GM18508 (cell line): ENCODE results near the gene XPO5.
"Not testable (repeated sequence)": the region's sequence is repeated elsewhere in the genome, so short reads cannot be mapped to it uniquely, and the experiment has no call there.

ENCODE experiments used
- ATAC-seq: cut with Tn5 transposase; IDR thresholded peaks from one replicate; pipeline ENCODE4 v1.9.1; 2021; ENCODE audit warnings: moderate number of reproducible peaks; ENCODE audit not compliant: insufficient read depth, unreplicated experiment

The XPO5 gene

DNA sequence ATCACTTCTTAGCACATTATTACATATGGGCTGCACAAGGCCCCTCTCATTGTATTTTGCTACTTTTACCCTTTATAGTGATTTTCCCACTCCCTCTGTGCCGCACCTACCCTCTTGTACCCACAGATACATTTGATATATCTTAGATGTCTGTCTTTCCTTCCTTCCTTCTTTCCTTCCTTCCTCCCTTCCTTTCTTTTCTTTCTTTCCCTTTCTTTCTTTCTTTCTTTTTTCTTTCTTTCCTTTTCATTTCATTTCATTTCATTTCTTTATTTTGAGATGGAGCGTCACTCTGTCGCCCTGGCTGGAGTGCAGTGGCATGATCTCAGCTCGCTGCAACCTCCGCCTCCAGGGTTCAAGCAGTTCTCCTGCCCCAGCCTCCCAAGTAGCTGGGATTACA, 12.4 kb upstream of the XPO5 start:
- no peak for ATAC-seq

GRCh38 chr6:43584892-43585570, 9.2 kb upstream of the XPO5 start:
- no peak for ATAC-seq

- no peak for ATAC-seq
Measured at GRCh38 chr6:43582911-43583310, 7.1 kb upstream of the XPO5 start.

DNA sequence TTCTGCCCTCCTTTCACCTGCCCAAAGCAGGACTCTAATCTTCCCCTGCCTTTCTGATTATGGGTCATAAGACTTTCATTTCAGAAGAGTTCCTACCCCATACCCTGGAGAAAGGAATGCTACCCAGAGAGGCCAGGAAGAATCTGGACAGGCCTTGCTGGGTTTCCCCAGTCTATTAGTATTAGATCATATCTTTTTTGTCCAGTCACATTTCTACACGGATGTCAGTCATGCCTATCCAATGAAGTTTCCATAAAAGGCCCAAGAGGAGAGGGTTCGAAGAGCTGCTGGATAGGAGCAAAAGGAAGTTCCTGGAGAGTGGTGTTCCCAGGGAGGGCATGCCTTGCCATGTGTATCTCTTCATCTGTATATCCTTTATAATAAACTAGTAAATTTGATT, 3.3 kb upstream of the XPO5 start:
- ATAC-seq = no peak

GRCh38 chr6:43578748-43579147, 2.9 kb upstream of the XPO5 start:
- ATAC-seq = no peak

GRCh38 chr6:43575105-43575771, 600 bp downstream of the XPO5 start:
- ATAC-seq = no peak

DNA sequence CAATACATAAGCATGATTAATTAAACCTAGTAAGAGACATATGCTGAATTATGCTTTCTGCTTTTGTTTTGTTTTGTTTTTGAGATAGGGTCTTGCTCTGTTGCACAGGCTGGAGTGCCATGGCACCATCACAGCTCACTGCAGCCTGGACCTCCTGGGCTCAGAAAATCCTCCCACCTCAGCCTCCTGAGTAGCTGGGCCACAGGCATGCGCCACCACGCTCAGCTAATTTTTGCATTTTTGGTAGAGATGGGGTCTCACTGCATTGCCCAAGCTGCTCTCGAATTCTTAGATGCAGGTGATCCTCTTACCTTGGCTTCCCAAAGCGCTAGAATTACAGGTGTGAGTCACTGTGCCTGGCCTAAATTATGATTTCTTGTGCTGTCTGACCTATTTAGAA, 3.8 kb downstream of the XPO5 start:
- ATAC-seq = no peak

- no peak for ATAC-seq
Measured at GRCh38 chr6:43570876-43571441, 4.9 kb downstream of the XPO5 start.

DNA sequence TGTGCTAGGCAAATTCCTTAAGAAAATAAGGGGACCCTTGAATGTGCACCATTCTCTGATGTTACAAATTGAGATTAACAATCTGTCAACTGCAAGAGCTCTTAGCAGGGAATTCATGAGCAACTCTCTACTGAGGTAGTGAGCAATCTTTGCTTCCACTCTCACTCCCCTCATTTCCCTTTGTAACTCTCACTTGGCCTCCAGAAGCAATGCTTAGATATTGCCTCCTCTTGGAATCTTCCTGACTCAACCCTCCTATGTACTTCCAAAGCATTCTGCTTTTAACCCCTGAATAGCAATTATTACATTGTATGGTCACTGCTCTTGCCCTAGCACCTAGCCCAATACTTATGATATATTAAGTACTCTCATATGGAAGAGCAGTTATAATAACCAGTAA, 16.5 kb downstream of the XPO5 start:
- ATAC-seq = no peak

DNA sequence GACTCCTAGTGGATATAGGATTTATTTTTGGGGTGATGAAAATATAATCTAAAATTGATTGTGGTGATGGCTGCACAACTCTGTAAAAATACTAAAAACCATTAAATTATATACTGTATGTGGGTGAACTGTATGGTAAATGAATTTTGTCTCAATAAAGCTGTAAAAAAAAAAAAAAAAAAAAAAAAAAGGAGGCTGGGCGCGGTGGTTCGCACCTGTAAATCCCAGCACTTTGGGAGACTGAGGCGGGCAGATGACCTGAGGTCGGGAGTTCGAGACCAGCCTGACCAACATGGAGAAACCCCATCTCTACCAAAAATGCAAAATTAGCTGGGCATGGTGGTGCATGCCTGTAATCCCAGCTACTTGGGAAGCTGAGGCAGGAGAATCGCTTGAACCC, 18.2 kb downstream of the XPO5 start:
- ATAC-seq = not testable (repeated sequence)

DNA sequence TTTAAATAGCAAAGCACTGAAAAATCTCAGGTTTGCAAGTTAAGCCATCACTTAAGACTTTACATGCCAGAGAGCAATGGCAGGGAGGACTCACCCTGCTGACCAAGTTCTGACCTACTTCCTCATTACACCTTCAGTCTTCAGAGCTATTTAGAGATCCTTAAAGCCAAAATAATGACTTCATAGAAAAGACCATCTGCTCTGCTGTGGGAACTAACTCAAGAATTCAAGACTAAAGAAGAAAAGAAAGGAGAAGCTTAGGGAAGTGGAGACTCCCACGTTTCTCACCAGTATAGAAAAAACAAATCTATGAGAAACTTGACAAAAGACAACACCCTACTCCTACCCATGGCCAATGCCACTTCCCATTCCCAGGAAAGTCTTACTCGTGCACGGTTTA, 28.6 kb downstream of the XPO5 start:
- no peak for ATAC-seq

- no peak for ATAC-seq
Measured at GRCh38 chr6:43544461-43544860, 31.4 kb downstream of the XPO5 start.

DNA sequence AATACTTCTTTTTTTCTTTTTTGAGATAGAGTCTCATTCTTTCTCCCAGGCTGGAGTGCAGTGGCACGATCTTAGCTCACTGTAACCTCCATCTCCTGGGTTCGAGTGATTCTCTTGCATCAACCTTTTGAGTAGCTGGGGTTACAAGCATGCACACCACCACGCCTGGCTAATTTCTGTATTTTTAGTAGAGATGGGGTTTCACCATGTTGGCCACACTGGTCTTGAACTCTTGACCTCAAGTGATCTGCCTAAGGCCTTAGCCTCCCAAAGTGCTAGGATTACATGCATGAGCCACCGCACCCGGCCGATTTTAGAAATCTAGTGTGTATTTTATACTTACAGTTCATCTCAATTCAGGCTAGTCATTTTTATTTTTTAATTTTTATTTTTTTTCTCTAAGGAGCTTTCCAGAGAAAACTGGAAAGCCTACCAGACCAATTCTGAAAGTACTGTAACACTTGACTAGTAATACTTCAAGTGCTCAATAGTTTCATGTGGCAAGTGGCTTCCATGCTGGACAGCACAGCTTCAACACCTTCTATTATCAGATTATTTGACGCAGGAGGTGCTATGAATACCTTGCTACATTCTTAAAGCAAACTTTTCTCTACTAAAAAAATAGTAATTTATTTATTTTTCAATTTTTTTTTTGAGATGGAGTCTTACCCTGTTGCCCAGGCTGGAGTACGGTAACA, 33.9 kb downstream of the XPO5 start:
- ATAC-seq = no peak

DNA sequence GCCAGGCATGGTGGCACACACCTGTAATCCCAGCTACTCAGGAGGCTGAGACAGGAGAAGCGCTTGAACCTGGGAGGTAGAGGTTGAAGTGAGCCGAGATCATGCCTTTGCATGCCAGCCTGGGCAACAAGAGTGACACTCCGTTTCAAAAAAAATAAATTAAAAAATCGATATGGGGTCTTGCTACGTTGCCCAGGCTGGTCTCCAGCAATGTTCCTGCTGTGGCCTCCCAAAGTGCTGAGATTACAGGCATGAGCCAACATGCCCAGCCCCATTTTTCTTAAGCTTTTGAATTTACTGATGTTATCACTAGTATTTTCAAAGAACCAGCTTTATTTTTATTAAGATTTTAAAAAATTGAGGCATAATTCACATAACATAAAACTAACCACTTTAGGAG, 35.3 kb downstream of the XPO5 start:
- ATAC-seq = no peak

DNA sequence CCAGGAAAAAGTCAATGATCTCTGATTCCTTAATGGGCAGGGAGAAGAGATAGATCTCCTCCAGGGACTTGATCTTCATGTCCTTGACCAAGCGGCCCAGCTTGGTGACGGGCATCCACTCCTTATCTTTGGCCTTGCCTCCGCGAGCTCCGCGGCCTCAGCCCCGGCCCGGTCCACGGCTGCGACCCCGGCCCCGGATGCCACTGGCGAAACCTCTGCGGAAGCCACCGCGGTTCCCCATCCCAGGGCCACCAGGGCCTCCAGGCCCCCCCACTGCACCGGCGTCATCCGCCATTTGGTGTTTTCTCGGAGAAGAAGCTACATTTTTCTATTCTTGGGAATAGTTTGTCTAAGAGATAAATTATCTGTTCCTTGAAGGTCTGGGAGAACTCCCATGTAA, 36.4 kb downstream of the XPO5 start:
- not testable (repeated sequence) for ATAC-seq

GRCh38 chr6:43538986-43539385, 36.9 kb downstream of the XPO5 start:
- not testable (repeated sequence) for ATAC-seq

GRCh38 chr6:43532201-43532600, 43.6 kb downstream of the XPO5 start:
- ATAC-seq = no peak

GRCh38 chr6:43524483-43524961, 51.3 kb downstream of the XPO5 start:
- no peak for ATAC-seq

DNA sequence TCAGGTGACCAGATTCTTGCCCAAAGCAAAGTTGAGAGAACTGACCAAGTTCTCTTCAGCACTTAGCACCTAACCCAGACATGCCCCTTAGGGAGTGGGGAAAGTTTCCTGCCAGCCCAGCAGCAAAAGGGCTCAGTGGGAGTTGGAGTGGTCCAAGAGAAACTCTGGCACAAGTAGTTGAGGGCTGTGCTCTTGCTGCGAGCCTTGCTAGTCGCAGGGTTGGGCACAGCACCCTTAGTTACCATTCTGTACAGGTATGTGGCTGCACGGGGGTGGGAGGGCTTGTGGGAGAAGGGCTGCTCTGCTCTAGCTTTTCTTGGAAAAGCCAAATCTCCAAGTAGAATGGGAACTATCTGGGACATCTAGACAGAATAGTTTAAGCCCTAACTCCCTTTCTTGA, 52.6 kb downstream of the XPO5 start:
- ATAC-seq = no peak

GRCh38 chr6:43522547-43523261, 53.1 kb downstream of the XPO5 start:
- ATAC-seq = no peak

DNA sequence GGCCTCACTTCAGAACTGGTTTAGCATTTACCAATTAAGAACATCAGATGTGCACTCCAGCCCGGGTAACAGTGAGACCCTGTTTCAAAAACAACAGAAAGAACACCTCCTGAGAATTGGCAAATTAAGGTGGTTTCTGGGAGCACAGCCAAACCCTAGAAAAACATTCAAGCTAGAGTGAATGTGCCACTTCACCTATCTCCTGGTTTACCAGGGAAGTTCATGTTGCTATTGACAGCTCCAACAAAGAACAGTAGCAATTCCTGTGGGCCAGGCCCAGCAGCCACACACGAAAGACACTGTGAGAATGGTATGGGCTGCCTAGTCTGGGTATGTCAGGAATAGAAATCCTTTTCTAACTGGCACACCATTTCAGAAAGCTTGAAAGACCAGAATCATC, 54.0 kb downstream of the XPO5 start:
- no peak for ATAC-seq
